ENCODE results near the gene RCBTB2.
A peak's percentile ranks its signal among the peaks of the same experiment; 100 is the strongest.
"Not testable (repeated sequence)": the region's sequence is repeated elsewhere in the genome, so short reads cannot be mapped to it uniquely, and the experiment has no call there.

Gene RCBTB2
- long read RNA-seq, donor 1, transcript RCBTB2-201 (15 exons, 3,232 nt): major isoform, 6 of 9 reads
- long read RNA-seq, donor 1, partial matches to known transcripts: 0 of 9 reads
- long read RNA-seq, donor 1, other reads (novel, unspliced or antisense): 0 of 9 reads
- long read RNA-seq, donor 2, partial matches to known transcripts: 0 of 4 reads
- long read RNA-seq, donor 2, other reads (novel, unspliced or antisense): 0 of 4 reads
- long read RNA-seq, donor 3, transcript RCBTB2-206 (12 exons, 2,984 nt): major isoform, 5 of 29 reads
- long read RNA-seq, donor 3, partial matches to known transcripts: 22 of 29 reads
- long read RNA-seq, donor 3, other reads (novel, unspliced or antisense): 0 of 29 reads
- long read RNA-seq, donor 4, transcript RCBTB2-206 (12 exons, 2,984 nt): major isoform, 5 of 8 reads
- long read RNA-seq, donor 4, partial matches to known transcripts: 0 of 8 reads
- long read RNA-seq, donor 4, other reads (novel, unspliced or antisense): 0 of 8 reads
- long read RNA-seq, donor 5, partial matches to known transcripts: 0 of 7 reads
- long read RNA-seq, donor 5, other reads (novel, unspliced or antisense): 0 of 7 reads
- long read RNA-seq, donor 6, transcript RCBTB2-206 (12 exons, 2,984 nt): major isoform, 6 of 9 reads
- long read RNA-seq, donor 6, partial matches to known transcripts: 0 of 9 reads
- long read RNA-seq, donor 6, other reads (novel, unspliced or antisense): 0 of 9 reads
- long read RNA-seq, donor 7, transcript RCBTB2-206 (12 exons, 2,984 nt): major isoform, 7 of 21 reads
- long read RNA-seq, donor 7, transcript RCBTB2-201 (15 exons, 3,232 nt): minor isoform, 6 of 21 reads
- long read RNA-seq, donor 7, partial matches to known transcripts: 5 of 21 reads
- long read RNA-seq, donor 7, other reads (novel, unspliced or antisense): 0 of 21 reads
- long read RNA-seq, donor 8, partial matches to known transcripts: 0 of 4 reads
- long read RNA-seq, donor 8, other reads (novel, unspliced or antisense): 0 of 4 reads

- DNase-seq: peak; percentile 98
These were observed at the start of gene RCBTB2 for GRCh38 chr13:48532506-48533499. RCBTB2 (minus strand) TSS chr13:48533080; CDS start chr13:48521939, 11,141 bp downstream.

- DNase-seq: no peak
These were observed 49.2 kb upstream of the RCBTB2 start for GRCh38 chr13:48582084-48582483.

GRCh38 chr13:48580896-48581295 is 48.0 kb upstream of the RCBTB2 start:
- DNase-seq: no peak

DNA sequence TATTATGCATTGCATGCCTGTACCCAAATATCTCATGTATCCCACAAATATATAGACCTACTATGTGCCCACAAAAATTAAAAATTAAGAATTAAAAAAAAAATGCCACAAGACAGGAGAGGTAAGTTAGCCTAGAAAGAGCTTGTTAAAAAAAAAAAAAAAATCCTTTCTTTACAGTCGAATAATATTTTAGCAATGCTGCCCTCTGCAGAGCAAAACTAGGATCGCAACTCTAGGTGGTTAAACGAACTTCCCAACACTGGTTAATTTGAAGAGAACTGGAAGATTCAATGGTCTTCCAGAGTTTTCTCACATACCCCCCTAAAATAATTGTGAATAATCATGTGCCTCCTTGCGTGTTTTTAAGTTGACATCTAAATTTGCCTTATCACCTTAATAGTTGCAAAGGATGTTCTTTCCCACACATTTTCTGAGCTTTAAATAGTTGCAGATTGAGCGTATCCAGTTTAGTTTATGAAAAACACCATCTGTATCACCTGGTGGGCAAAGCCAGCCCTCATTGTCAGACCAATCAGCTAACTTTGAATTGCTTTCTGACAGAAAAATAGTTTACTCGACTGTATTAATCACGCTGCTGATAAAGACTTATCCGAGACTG is 47.4 kb upstream of the RCBTB2 start:
- no peak for DNase-seq

GRCh38 chr13:48579919-48580180 is 47.0 kb upstream of the RCBTB2 start:
- not testable (repeated sequence) for DNase-seq

DNA sequence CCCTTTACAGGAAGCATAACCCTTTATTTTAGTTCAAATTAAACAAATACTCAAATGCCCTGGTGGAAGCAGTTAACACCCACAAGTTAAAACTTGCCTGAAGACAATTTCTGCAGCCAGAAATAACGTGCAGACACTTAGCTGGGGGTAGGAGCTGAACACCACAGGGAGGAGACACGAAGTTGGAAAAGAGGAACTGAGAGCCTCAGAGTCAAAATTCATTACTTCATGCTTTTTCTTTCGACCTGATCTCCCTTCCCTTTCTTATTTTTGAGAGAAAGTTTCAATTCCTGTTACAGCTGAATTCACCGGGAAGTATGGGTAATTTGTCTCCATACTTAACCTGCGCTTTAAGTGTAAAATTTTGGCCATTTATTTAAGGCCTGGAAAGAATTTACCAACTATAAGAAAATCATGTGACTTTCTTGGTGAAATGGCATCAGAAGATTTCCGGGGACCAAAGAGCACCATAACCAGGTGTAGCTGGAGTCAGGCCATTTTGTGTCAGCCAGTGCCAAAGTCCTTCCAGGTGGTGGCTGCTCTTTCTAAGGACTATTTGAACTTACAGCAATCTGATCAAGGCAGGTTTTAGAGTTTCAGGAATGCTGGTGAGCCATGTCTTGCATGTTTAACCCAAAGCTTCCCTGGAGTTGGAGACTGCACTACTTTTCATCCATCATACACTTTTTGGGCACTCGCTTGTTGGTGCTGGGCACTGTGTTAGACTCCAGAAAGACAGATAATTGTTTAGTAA is 46.5 kb upstream of the RCBTB2 start:
- DNase-seq: no peak

DNA sequence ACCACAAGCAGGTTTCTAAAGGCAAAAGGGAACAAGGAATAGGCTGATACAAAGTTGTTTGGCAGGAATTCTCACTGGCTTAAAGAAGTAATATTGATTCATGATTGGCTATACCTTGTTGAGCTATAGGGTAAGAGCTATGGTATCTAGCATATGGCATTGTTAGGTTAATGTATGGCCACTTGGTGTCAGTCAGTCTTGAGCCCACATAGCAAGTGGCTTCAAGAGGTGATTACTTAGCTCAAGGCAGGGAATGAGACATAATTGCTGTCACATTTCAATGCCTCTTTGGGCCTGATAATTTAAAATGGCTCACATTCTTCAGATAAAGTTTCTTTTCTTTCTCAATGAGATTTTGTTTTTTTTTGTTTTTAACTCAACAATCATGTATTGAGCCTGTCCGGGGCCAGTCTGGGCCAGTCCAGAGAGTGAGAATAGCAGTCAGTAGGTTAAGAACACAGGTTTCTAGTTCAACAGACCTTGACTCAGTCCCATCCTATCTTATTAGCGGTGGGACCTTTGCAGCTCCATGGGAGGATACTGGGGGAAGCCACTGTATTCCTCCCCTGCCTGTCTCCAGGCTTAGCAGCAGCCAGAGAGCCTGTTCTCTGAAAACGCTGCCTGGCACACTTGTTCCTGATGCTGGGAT is 45.8 kb upstream of the RCBTB2 start:
- no peak for DNase-seq

DNA sequence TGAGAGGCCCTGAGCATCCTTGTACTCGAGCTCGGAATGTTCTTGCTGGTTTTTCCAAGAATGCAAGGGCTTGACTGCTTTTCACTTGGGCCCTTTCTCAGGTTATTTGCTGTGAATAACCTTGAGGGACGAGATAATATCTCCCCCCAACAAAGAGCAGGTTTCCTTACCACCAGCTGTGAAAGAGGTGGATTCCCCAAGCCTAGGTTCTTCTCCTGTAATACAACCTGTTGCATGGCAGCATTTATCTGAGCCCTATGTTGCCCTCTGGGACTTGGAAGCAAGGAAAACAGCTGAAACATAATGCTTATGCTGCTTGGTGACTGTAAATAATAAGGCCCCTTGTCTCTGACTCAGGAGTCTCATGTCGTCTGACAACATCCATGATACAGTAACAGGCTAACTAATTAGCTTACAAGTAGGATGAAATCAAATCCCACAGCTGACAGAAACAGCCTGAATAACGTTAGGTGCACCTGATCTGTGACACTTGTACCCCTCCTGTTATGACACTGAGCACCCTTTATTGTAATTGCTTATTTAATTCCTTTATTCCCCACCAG is 43.6 kb upstream of the RCBTB2 start:
- no peak for DNase-seq

DNA sequence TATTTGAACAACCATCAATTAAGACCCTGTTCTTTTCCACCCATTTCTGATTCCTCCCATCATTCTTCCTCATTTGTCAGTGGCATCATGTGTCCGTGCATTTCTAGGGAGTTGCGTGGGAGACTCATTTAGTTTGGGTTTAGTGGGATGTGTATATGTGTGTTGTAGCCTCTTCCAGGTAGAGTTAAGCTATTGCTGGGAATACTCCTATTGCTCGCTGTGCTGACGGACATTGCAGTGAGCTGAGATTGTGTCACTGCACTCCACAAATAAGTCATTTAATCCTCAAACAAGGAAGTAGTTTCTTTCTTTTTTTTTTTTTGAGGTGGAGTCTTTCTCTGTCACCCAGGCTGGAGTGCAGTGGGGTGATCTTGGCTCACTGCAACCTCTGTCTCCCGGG is 42.2 kb upstream of the RCBTB2 start:
- DNase-seq: no peak

GRCh38 chr13:48574041-48574796 is 41.3 kb upstream of the RCBTB2 start:
- no peak for DNase-seq

DNA sequence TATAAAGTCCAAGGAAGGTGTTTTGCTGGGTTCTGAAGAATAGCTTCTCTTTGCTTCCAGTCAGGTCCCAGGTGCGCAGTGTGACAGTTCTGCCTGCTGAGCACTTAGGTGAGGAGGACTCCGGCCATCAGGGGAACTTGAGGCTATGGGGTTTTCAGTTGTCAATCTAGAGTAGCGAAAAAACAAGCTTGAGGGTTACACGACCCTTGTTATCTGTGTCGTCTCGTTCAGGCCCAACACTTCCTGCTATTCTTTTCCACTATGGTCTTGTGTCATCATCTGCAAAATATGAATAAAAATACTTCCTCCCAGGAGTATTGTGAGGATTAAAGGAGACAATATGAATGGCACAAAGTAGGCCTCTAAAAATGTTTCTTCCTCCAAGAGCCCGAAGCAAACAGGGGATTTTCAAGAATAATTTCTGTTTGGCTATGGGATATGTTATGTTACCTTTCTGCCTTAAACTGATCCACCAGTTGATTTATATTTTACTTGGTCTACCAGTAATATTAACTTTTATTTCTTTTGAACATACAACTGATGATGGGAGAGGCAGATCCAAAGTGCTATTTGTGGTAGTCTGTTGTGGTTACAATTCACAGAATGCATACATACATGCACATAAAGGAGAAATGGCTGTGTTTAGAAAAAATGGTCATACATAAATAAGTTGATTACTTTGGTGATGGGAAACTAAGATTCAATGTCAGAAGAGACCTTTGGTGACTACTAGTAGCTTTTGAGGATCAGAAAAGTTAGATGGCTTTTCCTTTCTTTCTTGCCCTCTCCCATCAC is 40.5 kb upstream of the RCBTB2 start:
- DNase-seq: no peak

- DNase-seq: peak; percentile 51
These were observed 38.4 kb upstream of the RCBTB2 start for GRCh38 chr13:48571126-48571913.

GRCh38 chr13:48570216-48570828 is 37.4 kb upstream of the RCBTB2 start:
- no peak for DNase-seq

DNA sequence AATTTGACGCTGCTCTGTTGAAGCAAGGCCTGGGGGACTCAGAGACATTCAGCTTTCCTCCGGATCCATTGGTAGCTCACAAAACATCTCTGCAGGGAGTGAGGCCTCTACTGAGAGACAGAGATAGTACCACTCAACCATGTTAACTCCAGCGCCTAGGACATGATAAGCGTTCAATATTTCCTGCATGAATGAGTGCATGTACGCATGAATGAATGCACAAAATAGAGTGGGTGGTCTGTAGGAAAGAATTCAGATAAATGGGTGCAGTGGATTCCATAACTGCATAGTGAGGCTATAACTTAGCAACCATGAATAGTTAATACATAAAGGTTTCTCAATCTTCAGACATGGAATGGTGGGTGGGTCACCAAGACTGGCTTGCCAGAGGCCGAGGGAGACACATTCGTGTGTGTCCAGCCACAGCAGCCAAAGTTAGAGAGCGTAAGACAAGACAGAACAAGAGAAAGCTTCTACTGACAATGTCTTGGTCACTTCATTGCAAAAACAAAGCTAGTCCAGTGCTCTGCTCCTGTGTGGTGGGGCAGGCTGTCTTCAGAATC is 36.3 kb upstream of the RCBTB2 start:
- no peak for DNase-seq

DNA sequence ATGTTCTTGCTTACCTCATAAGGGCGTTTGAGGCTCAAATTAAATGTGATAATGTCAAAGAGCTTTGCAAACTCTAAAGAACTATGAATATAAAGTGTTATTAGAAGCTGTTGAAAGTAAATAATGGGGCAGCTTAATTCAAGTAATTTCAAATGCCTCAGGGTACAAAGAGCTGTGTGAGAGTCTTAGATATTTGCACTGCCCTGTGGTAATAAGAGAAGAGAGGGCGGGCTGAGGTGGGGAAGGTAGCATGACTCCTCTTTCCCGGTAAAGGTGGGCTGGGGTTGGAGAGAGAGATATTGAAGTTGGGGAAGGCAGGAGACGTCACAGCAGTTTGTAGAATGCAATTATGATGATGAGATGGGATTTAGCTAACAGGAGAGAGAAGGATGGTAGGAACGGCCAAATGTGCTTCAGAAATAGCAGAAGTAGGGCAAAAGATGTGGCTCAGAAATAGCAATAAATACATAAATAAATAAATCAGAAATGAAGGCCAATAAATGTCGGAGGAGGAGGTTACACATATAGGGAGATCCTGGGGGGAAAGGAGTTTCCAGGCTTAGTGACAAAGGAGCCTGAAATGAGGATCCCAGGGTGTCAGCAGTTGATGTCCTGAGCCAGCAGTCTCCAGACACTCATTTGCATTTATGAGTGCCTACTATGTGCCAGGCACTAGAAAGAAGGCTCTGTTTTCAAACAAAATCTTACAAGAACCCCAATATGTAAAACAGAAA is 35.7 kb upstream of the RCBTB2 start:
- DNase-seq: no peak
